Activated effector memory CD4-positive, alpha-beta T cell treated with anti-CD3 and anti-CD28 coated beads, Interleukin-2, amount 50 U/mL, for 16 hours (primary cell): ENCODE measurements around the gene MED29.
"Not testable (repeated sequence)": the region's sequence is repeated elsewhere in the genome, so short reads cannot be mapped to it uniquely, and the experiment has no call there.

Experiments
- DNase-seq: peaks from one replicate; pipeline ENCODE4 v3.0.0-alpha.2; 2020

MED29 gene

GRCh38 chr19:39372047-39372802, 19.0 kb upstream of the MED29 start:
- no peak for DNase-seq

- DNase-seq, result no peak
Observed at GRCh38 chr19:39372941-39373340, 18.2 kb upstream of the MED29 start.

GRCh38 chr19:39375929-39376328, 15.2 kb upstream of the MED29 start:
- DNase-seq, result no peak

DNA sequence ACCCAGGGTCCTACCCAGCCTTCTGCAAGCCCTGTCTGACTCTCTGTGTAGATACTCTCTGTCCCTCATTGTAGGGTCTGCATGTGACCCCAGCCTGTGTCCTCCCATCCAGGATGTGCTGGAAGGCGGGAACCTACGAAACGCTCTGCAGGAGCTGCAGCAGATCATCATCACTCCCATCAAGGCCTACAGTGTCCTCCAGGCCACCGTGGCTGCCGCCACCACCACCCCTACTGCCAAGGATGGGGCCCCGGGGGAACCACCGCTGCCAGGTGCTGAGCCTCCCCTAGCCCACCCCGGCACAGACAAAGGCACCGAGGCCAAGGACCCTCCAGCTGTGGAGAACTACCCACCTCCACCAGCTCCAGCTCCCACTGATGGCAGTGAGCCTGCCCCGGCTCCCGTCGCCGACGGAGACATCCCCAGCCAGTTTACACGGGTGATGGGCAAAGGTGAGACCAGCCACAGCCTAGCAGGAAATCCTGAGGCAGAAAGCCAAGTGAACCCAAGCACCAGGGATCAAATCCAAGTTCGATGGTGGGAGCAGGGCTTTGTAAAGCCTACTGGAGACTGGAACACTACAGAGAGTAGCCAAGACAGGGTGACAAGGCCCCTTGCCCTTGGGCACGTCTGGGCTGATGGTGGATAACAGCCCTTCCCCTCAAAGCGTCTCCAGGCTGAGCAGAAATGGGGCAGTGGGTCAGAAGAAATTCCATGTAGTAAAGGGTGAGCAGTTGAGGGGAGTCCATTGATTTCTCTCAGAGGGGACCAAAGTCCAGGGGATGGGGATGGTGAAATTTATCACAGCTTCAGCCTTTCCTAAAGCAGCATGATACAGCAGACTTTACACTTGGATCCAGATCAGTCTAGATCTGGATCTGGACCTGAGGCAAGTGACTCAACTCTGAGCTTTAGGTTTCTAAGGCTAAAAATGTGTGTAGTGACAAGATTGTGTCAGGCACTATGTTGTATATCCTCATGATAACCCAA, 13.5 kb upstream of the MED29 start:
- no peak for DNase-seq

DNA sequence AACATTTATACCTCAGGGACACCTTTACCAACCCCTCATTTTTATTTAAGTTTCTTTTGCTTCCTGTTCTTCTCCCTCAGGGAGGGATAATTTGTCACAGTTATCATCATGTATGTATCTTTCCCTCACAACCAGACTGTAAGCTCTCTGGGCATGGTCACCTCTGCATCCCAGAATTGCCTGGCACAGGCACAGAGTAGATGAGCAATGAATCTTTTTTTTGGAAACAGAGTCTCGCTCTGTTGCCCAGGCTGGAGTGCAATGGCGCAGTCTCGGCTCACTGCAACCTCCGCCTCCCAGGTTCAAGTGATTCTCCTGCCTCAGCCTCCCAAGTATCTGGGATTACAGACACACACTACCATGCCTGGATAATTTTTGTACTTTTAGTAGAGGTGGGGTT, 11.8 kb upstream of the MED29 start:
- DNase-seq, result not testable (repeated sequence)

GRCh38 chr19:39379865-39380396, 11.2 kb upstream of the MED29 start:
- no peak for DNase-seq

- DNase-seq, result no peak
Observed at GRCh38 chr19:39380521-39381502, 10.4 kb upstream of the MED29 start.

DNA sequence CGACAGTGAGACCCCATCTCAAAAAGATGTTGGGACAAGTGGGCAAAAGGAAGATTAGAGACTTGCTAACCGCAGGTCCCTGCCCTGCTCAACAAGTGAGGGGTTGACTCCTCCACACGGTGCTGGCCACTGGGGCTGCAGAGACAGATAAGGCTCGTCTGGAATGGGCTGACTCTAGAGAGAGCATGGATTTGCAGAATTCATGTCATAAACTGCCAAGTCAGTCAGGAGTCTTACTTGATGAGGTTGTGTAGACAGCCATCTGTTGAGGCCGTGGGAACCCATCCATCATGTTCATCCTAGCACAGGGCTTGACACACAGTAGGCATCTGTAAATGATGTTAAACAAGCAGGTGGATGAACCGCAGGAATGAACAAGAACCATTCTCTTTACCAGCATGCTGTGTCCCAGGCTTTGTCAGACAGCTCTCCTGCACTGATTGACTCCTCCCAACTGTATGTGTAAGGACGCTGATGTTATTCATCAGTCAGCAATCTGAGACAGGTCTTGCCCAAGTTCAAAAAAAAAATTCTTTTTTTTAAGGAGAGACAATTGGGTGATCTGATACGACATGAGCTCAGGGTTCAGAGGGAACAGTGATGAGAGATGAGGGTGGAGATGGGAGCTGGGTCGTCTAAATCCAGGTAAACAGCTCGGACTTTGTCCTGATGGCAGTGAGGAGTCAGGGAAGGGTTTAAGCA, 9.1 kb upstream of the MED29 start:
- no peak for DNase-seq

DNA sequence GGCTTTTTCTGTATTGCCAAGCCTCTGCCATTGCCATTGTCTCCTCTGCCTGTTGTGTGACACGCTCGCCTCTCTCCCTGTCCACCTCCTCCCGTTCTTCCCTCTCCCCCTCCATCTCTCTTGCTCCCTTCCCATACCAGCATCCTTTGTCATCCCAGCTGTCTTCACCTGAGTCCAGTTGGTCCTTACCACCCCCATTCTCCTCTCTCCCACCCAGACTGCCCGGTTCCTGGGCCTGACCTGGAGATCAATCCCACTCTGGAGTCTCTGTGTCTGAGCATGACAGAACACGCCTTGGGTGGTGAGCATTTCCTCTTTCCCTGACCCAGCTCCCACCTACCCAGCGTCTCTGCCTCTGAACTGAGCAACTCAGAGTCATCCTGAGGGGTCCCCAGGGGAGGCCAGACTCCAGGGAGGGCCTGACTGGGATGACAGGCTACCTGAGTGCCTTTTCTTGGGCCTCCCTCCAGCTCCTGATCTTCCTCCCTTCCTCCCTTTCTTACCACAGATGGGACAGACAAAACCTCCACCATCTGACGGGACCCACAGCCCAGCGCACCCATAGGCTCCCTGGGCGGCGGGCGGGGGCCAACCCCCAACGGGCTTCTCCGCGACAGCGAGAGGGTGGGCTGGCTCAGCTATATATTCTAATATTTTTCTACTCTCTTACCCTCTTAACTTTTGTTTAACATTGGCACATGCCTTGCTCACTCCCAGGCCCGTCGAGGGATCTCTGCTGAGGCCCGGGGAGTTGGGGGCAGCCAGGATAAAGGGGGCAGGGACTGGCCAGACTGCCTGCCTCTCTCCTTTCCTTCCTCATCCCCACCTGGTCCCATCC, 8.0 kb upstream of the MED29 start:
- DNase-seq, result no peak

DNA sequence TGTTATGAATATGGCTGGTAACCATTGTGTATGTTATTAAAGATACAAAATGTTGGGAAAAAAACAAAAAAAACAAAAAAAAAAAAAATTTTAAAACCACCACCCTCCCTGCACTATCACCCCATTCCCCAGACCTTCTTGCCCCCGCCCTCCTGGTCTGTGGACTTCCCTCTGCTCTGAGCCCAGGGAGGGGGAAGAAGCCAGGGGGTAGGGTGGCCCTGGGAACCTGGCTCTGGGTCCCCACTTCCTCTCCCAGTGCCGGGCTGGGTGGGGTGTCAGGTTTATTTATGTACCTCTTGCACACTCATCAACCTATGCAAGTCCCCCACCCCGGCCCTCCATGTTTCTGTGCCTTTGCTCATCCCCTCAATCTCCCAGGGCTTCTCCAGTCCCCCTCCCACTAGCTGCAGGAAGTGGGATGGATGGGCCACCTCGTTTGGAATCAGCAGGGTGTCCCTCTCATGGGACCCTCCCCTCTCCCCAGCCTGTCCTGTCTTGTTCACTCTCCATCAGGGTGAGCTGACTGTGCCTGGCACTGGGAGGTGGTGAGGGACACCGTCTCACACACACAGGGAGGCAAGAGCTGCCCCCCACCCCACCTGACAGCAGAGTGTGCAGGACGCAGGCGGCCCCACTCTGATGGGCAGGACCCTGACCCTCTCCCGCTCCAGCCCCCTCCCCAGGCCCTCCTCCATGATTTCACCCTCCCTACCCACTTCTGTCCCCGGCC, 6.2 kb upstream of the MED29 start:
- no peak for DNase-seq

- no peak for DNase-seq
Observed at GRCh38 chr19:39385629-39386411, 5.4 kb upstream of the MED29 start.

GRCh38 chr19:39386557-39386956, 4.6 kb upstream of the MED29 start:
- DNase-seq, result no peak

GRCh38 chr19:39388657-39389056, 2.5 kb upstream of the MED29 start:
- DNase-seq, result no peak

GRCh38 chr19:39389631-39390414, 1.4 kb upstream of the MED29 start:
- no peak for DNase-seq

GRCh38 chr19:39390451-39390750, 777 bp upstream of the MED29 start:
- DNase-seq, result peak; percentile 93

DNA sequence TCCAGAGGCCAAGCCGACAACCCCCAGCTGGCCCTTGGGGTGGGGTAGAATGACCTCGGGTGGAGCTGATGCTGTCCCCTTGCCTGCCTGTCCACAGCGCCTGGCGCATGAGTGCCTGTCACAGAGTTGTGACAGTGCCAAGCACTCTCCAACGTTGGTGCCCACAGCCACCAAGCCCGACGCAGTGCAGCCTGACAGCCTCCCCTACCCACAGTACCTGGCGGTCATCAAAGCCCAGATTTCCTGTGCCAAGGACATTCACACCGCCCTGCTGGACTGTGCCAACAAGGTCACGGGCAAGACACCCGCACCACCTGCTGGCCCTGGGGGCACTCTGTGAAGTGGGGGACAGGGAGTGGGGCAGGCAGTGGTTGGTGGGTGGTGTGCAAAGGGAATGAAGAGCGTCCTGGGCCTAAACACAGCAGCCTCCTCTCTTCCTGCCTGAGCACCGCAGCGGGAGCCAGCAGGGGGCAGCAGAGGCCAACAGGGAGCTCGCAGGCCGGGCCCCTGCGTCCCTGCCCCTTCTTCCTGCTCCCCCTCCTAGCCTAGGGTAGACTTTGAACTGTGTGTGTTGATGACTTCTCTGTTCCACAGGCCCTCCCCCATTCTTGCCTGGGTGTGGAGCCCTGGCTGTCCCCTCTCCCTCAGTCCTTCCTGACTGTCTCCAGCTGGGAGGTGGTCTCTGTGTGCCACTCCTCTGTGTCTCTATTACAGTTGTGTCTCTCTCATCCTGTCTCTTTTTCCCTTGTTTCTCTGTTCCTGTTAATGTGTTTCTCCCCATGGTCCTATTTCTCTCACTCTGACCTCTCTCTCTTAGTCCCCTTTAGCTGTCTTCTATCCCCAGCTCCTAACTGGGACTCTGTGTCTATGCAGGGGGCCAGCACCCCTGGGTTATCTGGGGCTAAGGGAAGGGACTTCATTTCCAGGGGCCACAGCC, 6.5 kb downstream of the MED29 start:
- peak; percentile 97 for DNase-seq

DNA sequence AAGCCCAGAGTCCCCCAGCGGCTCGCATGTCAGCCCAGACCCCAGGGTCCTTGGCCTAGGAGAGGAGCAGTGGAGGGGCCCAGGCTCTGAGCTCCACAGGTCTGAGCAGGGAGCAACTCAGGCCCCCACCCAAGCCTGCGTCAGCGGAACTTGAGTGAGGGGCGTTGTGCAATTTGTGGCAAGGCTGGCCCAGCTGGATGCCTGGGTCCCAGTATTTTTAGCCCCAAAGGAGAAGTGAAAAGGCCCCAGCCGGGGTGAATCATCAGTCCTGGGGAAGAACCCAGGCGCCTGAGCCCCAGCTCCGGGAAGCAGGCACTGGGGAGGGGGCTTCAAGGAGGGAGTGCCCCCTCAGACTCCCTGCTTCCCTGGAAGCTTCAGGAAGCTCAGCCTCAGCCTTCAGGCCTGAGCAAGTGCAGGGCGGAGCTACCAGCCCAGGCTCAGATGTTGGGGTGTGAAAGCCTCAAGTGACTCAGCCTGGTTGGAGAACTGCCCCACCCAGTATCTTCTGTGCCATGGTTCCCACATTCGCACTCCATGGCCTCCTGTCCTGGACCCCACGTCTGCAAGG, 7.2 kb downstream of the MED29 start:
- peak; percentile 82 for DNase-seq
